ENCODE data around the gene GLT1D1.

The GLT1D1 gene

DNA sequence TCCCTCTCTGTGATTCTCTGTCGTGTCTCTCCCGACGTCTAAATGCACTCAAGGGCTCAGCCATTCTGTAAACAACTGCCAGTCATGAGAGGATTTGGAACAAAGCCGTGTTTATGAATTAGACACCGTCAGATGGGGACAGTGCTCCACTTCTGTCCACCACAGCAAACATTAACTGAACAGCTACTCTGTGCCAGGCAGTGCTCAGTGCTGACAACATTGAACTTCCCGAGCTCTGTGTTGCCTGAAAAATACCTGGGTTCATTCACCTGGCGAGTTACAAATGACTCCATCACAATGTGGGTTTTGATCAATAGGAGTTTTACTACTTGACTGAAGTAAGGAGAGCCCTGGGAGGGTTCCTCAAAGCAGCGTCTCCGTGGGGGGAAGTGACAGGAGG lies 139.3 kb downstream of the GLT1D1 start:
- no peak overlapping the region for H3K4me3 ChIP-seq (replicated peaks; ENCODE audit: low read depth, low read length)
- TF ChIP-seq, protein P1, sequence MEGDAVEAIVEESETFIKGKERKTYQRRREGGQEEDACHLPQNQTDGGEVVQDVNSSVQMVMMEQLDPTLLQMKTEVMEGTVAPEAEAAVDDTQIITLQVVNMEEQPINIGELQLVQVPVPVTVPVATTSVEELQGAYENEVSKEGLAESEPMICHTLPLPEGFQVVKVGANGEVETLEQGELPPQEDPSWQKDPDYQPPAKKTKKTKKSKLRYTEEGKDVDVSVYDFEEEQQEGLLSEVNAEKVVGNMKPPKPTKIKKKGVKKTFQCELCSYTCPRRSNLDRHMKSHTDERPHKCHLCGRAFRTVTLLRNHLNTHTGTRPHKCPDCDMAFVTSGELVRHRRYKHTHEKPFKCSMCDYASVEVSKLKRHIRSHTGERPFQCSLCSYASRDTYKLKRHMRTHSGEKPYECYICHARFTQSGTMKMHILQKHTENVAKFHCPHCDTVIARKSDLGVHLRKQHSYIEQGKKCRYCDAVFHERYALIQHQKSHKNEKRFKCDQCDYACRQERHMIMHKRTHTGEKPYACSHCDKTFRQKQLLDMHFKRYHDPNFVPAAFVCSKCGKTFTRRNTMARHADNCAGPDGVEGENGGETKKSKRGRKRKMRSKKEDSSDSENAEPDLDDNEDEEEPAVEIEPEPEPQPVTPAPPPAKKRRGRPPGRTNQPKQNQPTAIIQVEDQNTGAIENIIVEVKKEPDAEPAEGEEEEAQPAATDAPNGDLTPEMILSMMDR (IDR thresholded peaks at IDR 0.05; ENCODE audit: low read depth, low read length, missing control alignments): no peak
- no peak for DNase-seq (ENCODE audit: extremely low read depth, low read depth)

DNA sequence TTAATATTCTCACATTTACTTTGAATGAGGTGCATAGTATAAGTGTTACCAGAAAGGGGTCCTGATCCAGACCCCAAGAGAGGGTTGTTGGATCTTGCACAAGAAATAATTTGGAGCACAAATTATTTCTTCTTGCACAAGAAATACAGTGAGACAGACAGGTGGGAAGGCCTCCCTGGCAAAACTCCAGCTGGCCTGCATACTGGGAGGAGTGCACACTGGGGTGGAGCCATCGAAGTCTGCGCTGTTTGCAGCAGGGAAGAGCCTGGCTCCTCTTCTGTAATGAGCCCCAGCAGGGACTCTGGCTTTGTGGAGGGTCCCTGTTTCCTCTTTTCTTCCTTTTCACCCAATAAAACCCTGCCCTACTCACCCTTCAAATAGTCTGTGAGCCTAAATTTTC lies 141.6 kb downstream of the GLT1D1 start:
- no peak for DNase-seq (ENCODE audit: extremely low read depth, low read depth)
- TF ChIP-seq, protein P1 (IDR thresholded peaks at IDR 0.05; ENCODE audit: low read depth, low read length, missing control alignments): no peak

DNA sequence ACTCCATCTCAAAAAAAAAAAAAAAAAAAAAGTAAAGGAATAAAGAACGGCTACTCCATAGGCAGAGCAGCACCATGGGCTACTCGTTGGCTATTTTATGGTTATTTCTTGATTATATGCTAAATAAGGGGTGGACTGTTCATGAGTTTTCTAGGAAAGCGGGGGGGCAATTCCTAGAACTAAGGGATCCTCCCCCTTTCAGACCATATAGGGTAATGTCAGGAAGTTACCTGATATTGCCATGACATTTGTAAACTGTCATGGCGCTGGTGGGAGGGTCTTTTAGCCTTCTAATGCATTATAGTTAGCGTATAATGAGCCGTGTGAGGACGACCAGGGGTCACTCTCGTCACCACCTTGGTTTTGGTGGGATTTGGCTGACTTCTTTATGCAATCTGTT lies 142.3 kb downstream of the GLT1D1 start:
- H3K4me3 ChIP-seq (replicated peaks; ENCODE audit: low read depth, low read length): no peak overlapping the region
- TF ChIP-seq, protein P1 (IDR thresholded peaks at IDR 0.05; ENCODE audit: low read depth, low read length, missing control alignments): no peak
- DNase-seq (ENCODE audit: extremely low read depth, low read depth): no peak

More for the DNA sequence above, 141.6 kb downstream of the GLT1D1 start:
- no peak overlapping the region for H3K4me3 ChIP-seq (replicated peaks; ENCODE audit: low read depth, low read length)

DNA sequence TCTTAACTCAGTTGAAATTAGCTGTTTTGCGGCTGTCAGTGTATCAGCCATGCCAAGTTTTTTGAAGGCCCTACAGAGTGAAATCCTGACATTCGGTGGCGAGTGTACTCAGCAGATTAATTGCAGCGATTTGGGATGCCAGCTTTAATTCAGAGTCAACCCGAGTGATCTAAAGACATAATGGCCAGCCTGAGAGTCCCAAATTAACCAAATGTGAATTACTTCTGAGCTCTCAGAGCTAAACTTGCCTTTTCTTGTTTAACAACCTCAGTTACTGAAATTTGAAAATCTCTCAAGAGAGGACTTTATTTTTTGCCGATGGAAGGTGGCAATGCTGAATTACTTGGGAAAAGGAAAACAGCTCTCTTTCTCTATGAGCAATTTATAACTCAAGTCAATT lies 148.5 kb downstream of the GLT1D1 start:
- no peak overlapping the region for H3K4me3 ChIP-seq (replicated peaks; ENCODE audit: low read depth, low read length)
- DNase-seq (ENCODE audit: extremely low read depth, low read depth): no peak
- TF ChIP-seq, protein P1 (IDR thresholded peaks at IDR 0.05; ENCODE audit: low read depth, low read length, missing control alignments): no peak

DNA sequence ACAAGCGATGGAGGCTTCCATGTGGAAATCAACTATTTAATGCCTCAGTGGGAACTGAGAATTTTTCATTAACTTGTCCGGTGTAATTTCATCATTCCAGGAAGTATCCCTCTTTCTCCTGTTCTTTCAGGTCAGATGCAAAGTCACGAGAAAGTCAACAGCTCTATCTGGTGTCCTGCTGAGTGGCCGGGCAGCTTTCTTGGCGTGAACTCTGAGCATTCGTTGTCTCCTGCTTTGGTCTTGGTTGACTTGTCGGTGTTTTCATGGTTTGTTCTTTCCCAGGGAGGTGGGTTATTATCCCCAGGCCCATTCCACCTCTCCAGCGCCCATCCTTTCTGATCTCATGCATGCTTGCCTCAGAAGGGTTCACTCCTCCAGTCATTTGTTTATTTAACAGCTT lies 149.1 kb downstream of the GLT1D1 start:
- DNase-seq (ENCODE audit: extremely low read depth, low read depth): no peak
- TF ChIP-seq, protein P1 (IDR thresholded peaks at IDR 0.05; ENCODE audit: low read depth, low read length, missing control alignments): no peak
- H3K4me3 ChIP-seq (replicated peaks; ENCODE audit: low read depth, low read length): no peak overlapping the region

DNA sequence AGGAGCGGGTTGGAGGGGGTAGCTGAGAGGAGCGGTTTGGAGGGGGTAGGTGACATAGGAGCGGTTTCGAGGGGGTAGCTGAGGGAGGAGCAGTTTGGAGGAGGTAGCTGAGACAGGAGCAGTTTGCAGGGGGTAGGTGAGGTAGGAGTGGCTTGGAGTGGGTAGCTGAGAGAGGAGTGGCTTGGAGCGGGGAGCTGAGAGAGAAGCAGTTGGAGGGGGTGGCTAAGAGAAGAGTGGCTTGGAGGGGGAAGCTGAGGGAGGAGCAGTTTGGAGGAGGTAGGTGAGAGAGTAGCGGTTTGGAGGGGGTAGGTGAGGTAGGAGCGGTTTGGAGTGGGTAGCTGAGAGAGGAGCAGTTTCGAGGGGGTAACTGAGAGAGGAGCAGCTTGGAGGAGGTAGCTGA lies 152.1 kb downstream of the GLT1D1 start:
- TF ChIP-seq, protein P1 (IDR thresholded peaks at IDR 0.05; ENCODE audit: low read depth, low read length, missing control alignments): no peak
- no peak for DNase-seq (ENCODE audit: extremely low read depth, low read depth)
- no peak overlapping the region for H3K4me3 ChIP-seq (replicated peaks; ENCODE audit: low read depth, low read length)

DNA sequence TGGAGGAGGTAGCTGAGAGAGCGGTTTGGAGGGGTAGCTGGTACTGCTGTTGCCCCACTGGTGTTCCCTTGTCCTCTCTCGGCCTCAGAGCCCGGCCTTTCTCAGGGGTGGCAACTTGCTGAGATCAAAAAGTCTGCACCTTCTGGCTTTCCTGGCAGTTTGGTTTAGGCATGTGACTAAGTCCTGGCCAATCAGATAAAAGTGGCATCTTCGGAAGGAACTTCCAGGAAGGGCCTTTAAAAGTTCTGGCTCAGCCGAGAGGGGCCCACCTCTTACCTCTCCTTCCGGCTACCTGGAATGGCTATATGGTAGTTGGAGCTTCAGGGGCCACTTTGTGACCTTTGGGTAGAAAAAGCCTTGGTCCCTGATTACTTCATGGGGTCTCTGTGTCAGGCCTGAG lies 152.6 kb downstream of the GLT1D1 start:
- DNase-seq (ENCODE audit: extremely low read depth, low read depth): no peak
- H3K4me3 ChIP-seq (replicated peaks; ENCODE audit: low read depth, low read length): no peak overlapping the region
- TF ChIP-seq, protein P1 (IDR thresholded peaks at IDR 0.05; ENCODE audit: low read depth, low read length, missing control alignments): no peak

All from HFF-Myc (cell line).